H1 (cell line): Measurements from ENCODE around the gene FITM1.

ENCODE experiments used
- ATF2 ChIP-seq: IDR thresholded peaks from 2 replicates; pipeline ENCODE4 v1.6.1; 2012; ENCODE audit warnings: low read length, inconsistent platforms
- BACH1 ChIP-seq: IDR thresholded peaks from 2 replicates; pipeline ENCODE4 v1.6.1; 2012; ENCODE audit warnings: low read length, improper control_type of control experiment
- CHD2 ChIP-seq: IDR thresholded peaks from 2 replicates; pipeline ENCODE4 v1.6.1; 2012; ENCODE audit warnings: low read length, improper control_type of control experiment
- CTCF ChIP-seq, 3 experiments: IDR thresholded peaks; 1 replicate in 2 of 3; 2 replicates in 1 of 3; pipeline versions ENCODE4 v1.5.1 to v1.6.1; 2011; ENCODE audit warnings: low read length in 3 of 3, mild to moderate bottlenecking in 3 of 3, inconsistent platforms in 2 of 3, low read depth in 1 of 3, moderate library complexity in 1 of 3; ENCODE audit not compliant: insufficient read depth in 1 of 3; ENCODE audit errors: control extremely low read depth in 1 of 3
- EP300 ChIP-seq, 2 experiments: IDR thresholded peaks; 1 replicate in 1 of 2; 2 replicates in 1 of 2; pipeline ENCODE4 v1.6.1; 2011 to 2012; ENCODE audit warnings: low read depth in 2 of 2, low read length in 2 of 2, mild to moderate bottlenecking in 2 of 2, borderline replicate concordance in 1 of 2, inconsistent platforms in 1 of 2, moderate library complexity in 1 of 2
- EZH2 ChIP-seq: fragments of 200-600 bp; sonication (generic); IDR thresholded peaks from 2 replicates; pipeline ENCODE4 v1.7.1; 2012; ENCODE audit warnings: low read depth, mild to moderate bottlenecking, moderate library complexity, low read length, inconsistent platforms; ENCODE audit not compliant: severe bottlenecking
- JUND ChIP-seq: IDR thresholded peaks from 2 replicates; pipeline ENCODE4 v1.6.1; 2011; ENCODE audit warnings: mild to moderate bottlenecking, improper control_type of control experiment, low read length
- MAFK ChIP-seq: IDR thresholded peaks from 2 replicates; pipeline ENCODE4 v1.6.1; 2012; ENCODE audit warnings: low read depth, mild to moderate bottlenecking, improper control_type of control experiment, low read length
- POLR2A ChIP-seq, 2 experiments: IDR thresholded peaks; 1 replicate in 1 of 2; 2 replicates in 1 of 2; pipeline ENCODE4 v1.6.1; 2011; ENCODE audit warnings: low read depth in 2 of 2, low read length in 2 of 2, mild to moderate bottlenecking in 2 of 2; ENCODE audit errors: control extremely low read depth in 1 of 2
- RFX5 ChIP-seq: IDR thresholded peaks from 2 replicates; pipeline ENCODE4 v1.6.1; 2011; ENCODE audit warnings: low read depth, low read length, improper control_type of control experiment, borderline replicate concordance
- SRF ChIP-seq: IDR thresholded peaks from 2 replicates; pipeline ENCODE4 v1.6.1; 2011; ENCODE audit warnings: mild to moderate bottlenecking, low read depth, low read length, moderate library complexity
- TAF1 ChIP-seq: IDR thresholded peaks from 2 replicates; pipeline ENCODE4 v1.6.1; 2011; ENCODE audit warnings: mild to moderate bottlenecking, low read depth, low read length
- USF2 ChIP-seq: IDR thresholded peaks from 2 replicates; pipeline ENCODE4 v1.6.1; 2011; ENCODE audit warnings: low read length, improper control_type of control experiment
- ZNF274 ChIP-seq: IDR thresholded peaks from 2 replicates; pipeline ENCODE4 v1.7.0; 2012; ENCODE audit warnings: low read length, borderline replicate concordance; ENCODE audit errors: extremely low read depth

- no peak for TF ChIP-seq ZNF274
- no peak for TF ChIP-seq EP300 (IDR thresholded peaks at IDR 0.05; ENCODE audit: borderline replicate concordance in 1 of 2, low read depth in 2 of 2, low read length in 2 of 2)
- no peak; a peak in 1 of 3 replicates for TF ChIP-seq POLR2A (IDR thresholded peaks at IDR 0.05; ENCODE audit: control extremely low read depth in 1 of 2, low read depth in 2 of 2, low read length in 2 of 2)
- no peak for TF ChIP-seq CTCF (IDR thresholded peaks at IDR 0.05; ENCODE audit: control extremely low read depth in 1 of 3, insufficient read depth in 1 of 3, low read depth in 1 of 3, low read length in 3 of 3)
- no peak for TF ChIP-seq MAFK
- no peak for TF ChIP-seq EZH2
- no peak for TF ChIP-seq TAF1
- no peak for TF ChIP-seq USF2
- TF ChIP-seq RFX5, result no peak
- TF ChIP-seq SRF, result no peak
- no peak for TF ChIP-seq ATF2
- TF ChIP-seq CHD2, result no peak
- TF ChIP-seq JUND, result no peak
- TF ChIP-seq BACH1, result no peak
Measured at GRCh38 chr14:24177041-24177825, 46.8 kb downstream of the FITM1 start.
